Left renal cortex interstitium (tissue), 4 donors: ENCODE results near the gene G3BP1. TPM values are rescaled to one million over a fixed set of nuclear protein-coding genes. Genes with fewer than 3 reads are reported as not detected.
"Not testable (repeated sequence)": the region's sequence is repeated elsewhere in the genome, so short reads cannot be mapped to it uniquely, and the experiment has no call there.

ENCODE experiments used
- DNase-seq, 4 donors: peaks; one replicate each; pipeline ENCODE4 v3.0.0-alpha.2; 2013; ENCODE audit warnings: low read depth in 4 of 4, low spot score in 2 of 4, missing footprints in 1 of 4
- polyA plus RNA-seq, 4 donors: library from polyadenylated mRNA; unstranded; fragments of 120-200 nt; gene quantifications; one replicate each; pipeline ENCODE4 v1.2.1, GENCODE V29; 2013; ENCODE audit not compliant: insufficient read length in 4 of 4

The G3BP1 gene
- polyA plus RNA-seq, 4 donors: 147 to 167 (median 156) TPM

- DNase-seq: no peak
These were observed 21.6 kb downstream of the G3BP1 start for GRCh38 chr5:151793358-151793757.

GRCh38 chr5:151795426-151795825 lies 23.7 kb downstream of the G3BP1 start:
- no peak for DNase-seq

- no peak for DNase-seq
These were observed 26.9 kb downstream of the G3BP1 start for GRCh38 chr5:151798674-151799073.

GRCh38 chr5:151799407-151799806 lies 27.7 kb downstream of the G3BP1 start:
- DNase-seq: no peak

- DNase-seq: no peak
These were observed 28.8 kb downstream of the G3BP1 start for GRCh38 chr5:151800532-151800931.

- no peak for DNase-seq
These were observed 33.9 kb downstream of the G3BP1 start for GRCh38 chr5:151805414-151806223.

- no peak for DNase-seq
These were observed 36.9 kb downstream of the G3BP1 start for GRCh38 chr5:151808451-151809169.

- DNase-seq: no peak
These were observed 38.7 kb downstream of the G3BP1 start for GRCh38 chr5:151810449-151810848.

- no peak for DNase-seq
These were observed 39.1 kb downstream of the G3BP1 start for GRCh38 chr5:151810897-151811296.

- DNase-seq: no peak
These were observed 40.0 kb downstream of the G3BP1 start for GRCh38 chr5:151811593-151812321.

GRCh38 chr5:151812757-151813309 lies 41.1 kb downstream of the G3BP1 start:
- DNase-seq: no peak

GRCh38 chr5:151815051-151815450 lies 43.3 kb downstream of the G3BP1 start:
- DNase-seq: no peak

GRCh38 chr5:151819830-151820229 lies 48.1 kb downstream of the G3BP1 start:
- no peak for DNase-seq

- DNase-seq: no peak
These were observed 48.5 kb downstream of the G3BP1 start for GRCh38 chr5:151820271-151820670.

GRCh38 chr5:151820903-151821302 lies 49.1 kb downstream of the G3BP1 start:
- no peak for DNase-seq

GRCh38 chr5:151822141-151822540 lies 50.4 kb downstream of the G3BP1 start:
- no peak for DNase-seq

GRCh38 chr5:151825445-151825844 lies 53.7 kb downstream of the G3BP1 start:
- DNase-seq: peak; percentile 13 to 34 (median 26)

GRCh38 chr5:151829370-151829769 lies 57.6 kb downstream of the G3BP1 start:
- no peak for DNase-seq

- not testable (repeated sequence) for DNase-seq
These were observed 61.1 kb downstream of the G3BP1 start for GRCh38 chr5:151832843-151833242.

- no peak for DNase-seq
These were observed 75.0 kb downstream of the G3BP1 start for GRCh38 chr5:151846765-151847164.

- DNase-seq: no peak
These were observed 76.1 kb downstream of the G3BP1 start for GRCh38 chr5:151847871-151848270.
